Neural progenitor cell (in vitro differentiated cells): ENCODE results near the gene RUFY2.

Experiments used
- CTCF ChIP-seq: fragments of 200-600 bp; sonication (generic); IDR thresholded peaks from 2 replicates; pipeline ENCODE4 v1.5.1; 2017; ENCODE audit warnings: antibody characterized with exemption, mild to moderate bottlenecking
- EZH2phosphoT487 ChIP-seq: fragments of 200-600 bp; sonication (generic); IDR thresholded peaks from 2 replicates; pipeline ENCODE4 v1.6.1; 2017; ENCODE audit warnings: antibody characterized with exemption

GRCh38 chr10:68362590-68362989, 44.5 kb downstream of the RUFY2 start:
- TF ChIP-seq CTCF = no peak
- TF ChIP-seq EZH2phosphoT487 = no peak
